ENCODE results near the gene VPS50.
"Not testable (repeated sequence)": the region's sequence is repeated elsewhere in the genome, so short reads cannot be mapped to it uniquely, and the experiment has no call there.

VPS50 gene

GRCh38 chr7:93361853-93362252 lies 129.7 kb downstream of the VPS50 start:
- H3K27me3 ChIP-seq (ENCODE audit: control insufficient read depth, insufficient read depth, low read length, poor library complexity, severe bottlenecking), result no peaks in the 10 kb centered on the region
- no peak overlapping the region for H3K4me3 ChIP-seq (ENCODE audit: insufficient read depth, low read depth, low read length)
- H3K36me3 ChIP-seq (ENCODE audit: control insufficient read depth, insufficient read depth, low read length), result no peaks in the 10 kb centered on the region
- 92 to 94% methylated on average over 1 of the region's 1 CpG for WGBS, 2 experiments
- no peaks in the 10 kb centered on the region for H3K9me3 ChIP-seq (ENCODE audit: control insufficient read depth, low read length)
- no peak overlapping the region for H3K27ac ChIP-seq (ENCODE audit: insufficient read depth, low read depth, low read length, poor library complexity, severe bottlenecking)
- no peaks in the 10 kb centered on the region for H3K4me1 ChIP-seq (ENCODE audit: control insufficient read depth, insufficient read depth, low read length)

GRCh38 chr7:93364806-93365205 lies 132.6 kb downstream of the VPS50 start:
- Histone ChIP-seq H3K27me3 (ENCODE audit: control insufficient read depth, insufficient read depth, low read length, poor library complexity, severe bottlenecking) (no peaks in the 10 kb centered on the region), H3K27ac (ENCODE audit: insufficient read depth, low read depth, low read length, poor library complexity, severe bottlenecking) (no peak overlapping the region), H3K36me3 (ENCODE audit: control insufficient read depth, insufficient read depth, low read length) (no peaks in the 10 kb centered on the region), H3K9me3 (ENCODE audit: control insufficient read depth, low read length) (no peaks in the 10 kb centered on the region), H3K4me1 (ENCODE audit: control insufficient read depth, insufficient read depth, low read length) (no peaks in the 10 kb centered on the region), H3K4me3 (ENCODE audit: insufficient read depth, low read depth, low read length) (no peak overlapping the region)
- WGBS, 2 experiments, result 100% methylated on average over 1 of the region's 1 CpG

GRCh38 chr7:93365341-93365740 lies 133.2 kb downstream of the VPS50 start:
- 85 to 95% methylated on average over 1 of the region's 1 CpG for WGBS, 2 experiments
- Histone ChIP-seq H3K36me3 (ENCODE audit: control insufficient read depth, insufficient read depth, low read length) (no peaks in the 10 kb centered on the region), H3K27me3 (ENCODE audit: control insufficient read depth, insufficient read depth, low read length, poor library complexity, severe bottlenecking) (no peaks in the 10 kb centered on the region), H3K4me3 (ENCODE audit: insufficient read depth, low read depth, low read length) (no peak overlapping the region), H3K4me1 (ENCODE audit: control insufficient read depth, insufficient read depth, low read length) (no peaks in the 10 kb centered on the region), H3K9me3 (ENCODE audit: control insufficient read depth, low read length) (no peaks in the 10 kb centered on the region), H3K27ac (ENCODE audit: insufficient read depth, low read depth, low read length, poor library complexity, severe bottlenecking) (no peak overlapping the region)

GRCh38 chr7:93366816-93367215 lies 134.7 kb downstream of the VPS50 start:
- no peaks in the 10 kb centered on the region for H3K36me3 ChIP-seq (ENCODE audit: control insufficient read depth, insufficient read depth, low read length)
- no peaks in the 10 kb centered on the region for H3K27me3 ChIP-seq (ENCODE audit: control insufficient read depth, insufficient read depth, low read length, poor library complexity, severe bottlenecking)
- no peak overlapping the region for H3K27ac ChIP-seq (ENCODE audit: insufficient read depth, low read depth, low read length, poor library complexity, severe bottlenecking)
- no peaks in the 10 kb centered on the region for H3K4me1 ChIP-seq (ENCODE audit: control insufficient read depth, insufficient read depth, low read length)
- no peak overlapping the region for H3K4me3 ChIP-seq (ENCODE audit: insufficient read depth, low read depth, low read length)
- no peaks in the 10 kb centered on the region for H3K9me3 ChIP-seq (ENCODE audit: control insufficient read depth, low read length)
- WGBS, 2 experiments, result 100% methylated on average over 1 of the region's 2 CpGs; no CpG with 5 or more reads in 1 of the 2 experiments

GRCh38 chr7:93367254-93367653 lies 135.1 kb downstream of the VPS50 start:
- Histone ChIP-seq H3K27ac (ENCODE audit: insufficient read depth, low read depth, low read length, poor library complexity, severe bottlenecking) (no peak overlapping the region), H3K4me1 (ENCODE audit: control insufficient read depth, insufficient read depth, low read length) (no peaks in the 10 kb centered on the region), H3K36me3 (ENCODE audit: control insufficient read depth, insufficient read depth, low read length) (no peaks in the 10 kb centered on the region), H3K27me3 (ENCODE audit: control insufficient read depth, insufficient read depth, low read length, poor library complexity, severe bottlenecking) (no peaks in the 10 kb centered on the region), H3K9me3 (ENCODE audit: control insufficient read depth, low read length) (no peaks in the 10 kb centered on the region), H3K4me3 (ENCODE audit: insufficient read depth, low read depth, low read length) (no peak overlapping the region)
- 96 to 99% methylated on average over 1 to 2 of the region's 2 CpGs for WGBS, 2 experiments

- H3K27me3 ChIP-seq (ENCODE audit: control insufficient read depth, insufficient read depth, low read length, poor library complexity, severe bottlenecking); H3K36me3 ChIP-seq (ENCODE audit: control insufficient read depth, insufficient read depth, low read length); H3K4me1 ChIP-seq (ENCODE audit: control insufficient read depth, insufficient read depth, low read length); H3K4me3 ChIP-seq (ENCODE audit: insufficient read depth, low read depth, low read length); H3K27ac ChIP-seq (ENCODE audit: insufficient read depth, low read depth, low read length, poor library complexity, severe bottlenecking); H3K9me3 ChIP-seq (ENCODE audit: control insufficient read depth, low read length): not testable (repeated sequence)
- WGBS, 2 experiments, result 87 to 100% methylated on average over 1 to 2 of the region's 3 CpGs
Observed at GRCh38 chr7:93370937-93371336, 138.8 kb downstream of the VPS50 start.

- no peaks in the 10 kb centered on the region for H3K27me3 ChIP-seq (ENCODE audit: control insufficient read depth, insufficient read depth, low read length, poor library complexity, severe bottlenecking)
- H3K4me1 ChIP-seq (ENCODE audit: control insufficient read depth, insufficient read depth, low read length), result no peaks in the 10 kb centered on the region
- H3K36me3 ChIP-seq (ENCODE audit: control insufficient read depth, insufficient read depth, low read length), result no peaks in the 10 kb centered on the region
- H3K4me3 ChIP-seq (ENCODE audit: insufficient read depth, low read depth, low read length), result no peak overlapping the region
- H3K27ac ChIP-seq (ENCODE audit: insufficient read depth, low read depth, low read length, poor library complexity, severe bottlenecking), result no peak overlapping the region
- no peaks in the 10 kb centered on the region for H3K9me3 ChIP-seq (ENCODE audit: control insufficient read depth, low read length)
Observed at GRCh38 chr7:93373537-93373936, 141.4 kb downstream of the VPS50 start.

- Histone ChIP-seq H3K36me3 (ENCODE audit: control insufficient read depth, insufficient read depth, low read length) (no peaks in the 10 kb centered on the region), H3K4me1 (ENCODE audit: control insufficient read depth, insufficient read depth, low read length) (no peaks in the 10 kb centered on the region), H3K27me3 (ENCODE audit: control insufficient read depth, insufficient read depth, low read length, poor library complexity, severe bottlenecking) (no peaks in the 10 kb centered on the region), H3K4me3 (ENCODE audit: insufficient read depth, low read depth, low read length) (no peak overlapping the region), H3K27ac (ENCODE audit: insufficient read depth, low read depth, low read length, poor library complexity, severe bottlenecking) (no peak overlapping the region), H3K9me3 (ENCODE audit: control insufficient read depth, low read length) (no peaks in the 10 kb centered on the region)
- 69 to 73% methylated on average over 4 of the region's 5 CpGs for WGBS, 2 experiments
Observed at GRCh38 chr7:93374345-93374940, 142.3 kb downstream of the VPS50 start.

GRCh38 chr7:93375603-93376002 lies 143.4 kb downstream of the VPS50 start:
- no peaks in the 10 kb centered on the region for H3K9me3 ChIP-seq (ENCODE audit: control insufficient read depth, low read length)
- no peaks in the 10 kb centered on the region for H3K36me3 ChIP-seq (ENCODE audit: control insufficient read depth, insufficient read depth, low read length)
- H3K27ac ChIP-seq (ENCODE audit: insufficient read depth, low read depth, low read length, poor library complexity, severe bottlenecking), result no peak overlapping the region
- H3K27me3 ChIP-seq (ENCODE audit: control insufficient read depth, insufficient read depth, low read length, poor library complexity, severe bottlenecking), result no peaks in the 10 kb centered on the region
- no peaks in the 10 kb centered on the region for H3K4me1 ChIP-seq (ENCODE audit: control insufficient read depth, insufficient read depth, low read length)
- no peak overlapping the region for H3K4me3 ChIP-seq (ENCODE audit: insufficient read depth, low read depth, low read length)

GRCh38 chr7:93378131-93378760 lies 146.1 kb downstream of the VPS50 start:
- Histone ChIP-seq H3K9me3 (ENCODE audit: control insufficient read depth, low read length) (no peaks in the 10 kb centered on the region), H3K36me3 (ENCODE audit: control insufficient read depth, insufficient read depth, low read length) (no peaks in the 10 kb centered on the region), H3K27me3 (ENCODE audit: control insufficient read depth, insufficient read depth, low read length, poor library complexity, severe bottlenecking) (no peaks in the 10 kb centered on the region), H3K27ac (ENCODE audit: insufficient read depth, low read depth, low read length, poor library complexity, severe bottlenecking) (no peak overlapping the region), H3K4me1 (ENCODE audit: control insufficient read depth, insufficient read depth, low read length) (no peaks in the 10 kb centered on the region), H3K4me3 (ENCODE audit: insufficient read depth, low read depth, low read length) (no peak overlapping the region)
- 91 to 95% methylated on average over 5 to 6 of the region's 6 CpGs for WGBS, 2 experiments
